ENCODE measurements around the gene RALB.
"Not testable (repeated sequence)": the region's sequence is repeated elsewhere in the genome, so short reads cannot be mapped to it uniquely, and the experiment has no call there.

RALB gene

DNA sequence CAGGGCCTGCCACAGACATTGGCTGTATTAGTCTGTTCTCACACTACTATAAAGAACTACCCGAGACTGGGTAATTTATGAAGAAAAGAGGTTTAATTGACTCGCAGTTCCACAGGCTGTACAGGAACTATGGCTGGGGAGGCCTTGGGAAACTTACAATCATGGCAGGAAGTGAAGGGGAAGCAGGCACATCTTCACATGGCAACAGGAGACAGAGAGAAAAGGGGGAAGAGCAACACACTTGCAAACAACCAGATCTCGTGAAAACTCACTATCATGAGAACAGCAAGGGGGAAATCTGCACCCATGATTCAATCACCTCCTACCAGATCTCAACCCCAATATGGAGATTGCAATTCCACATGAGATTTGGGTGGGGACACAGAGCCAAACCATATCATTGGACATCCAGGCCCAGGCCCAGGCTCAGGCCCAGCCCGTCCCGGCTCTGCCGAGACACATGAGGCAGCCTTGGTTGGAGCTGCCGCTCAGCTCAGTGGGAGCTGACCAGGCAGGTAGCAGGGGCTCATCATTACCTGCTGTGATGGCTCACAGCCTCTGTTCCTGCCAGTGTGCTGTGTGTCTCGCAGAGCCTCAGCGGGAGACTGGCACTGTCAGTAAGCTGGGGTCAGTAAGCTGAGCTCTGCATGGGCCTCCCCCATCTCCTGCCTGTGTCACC is 8.6 kb upstream of the RALB start:
- no peak for DNase-seq

DNA sequence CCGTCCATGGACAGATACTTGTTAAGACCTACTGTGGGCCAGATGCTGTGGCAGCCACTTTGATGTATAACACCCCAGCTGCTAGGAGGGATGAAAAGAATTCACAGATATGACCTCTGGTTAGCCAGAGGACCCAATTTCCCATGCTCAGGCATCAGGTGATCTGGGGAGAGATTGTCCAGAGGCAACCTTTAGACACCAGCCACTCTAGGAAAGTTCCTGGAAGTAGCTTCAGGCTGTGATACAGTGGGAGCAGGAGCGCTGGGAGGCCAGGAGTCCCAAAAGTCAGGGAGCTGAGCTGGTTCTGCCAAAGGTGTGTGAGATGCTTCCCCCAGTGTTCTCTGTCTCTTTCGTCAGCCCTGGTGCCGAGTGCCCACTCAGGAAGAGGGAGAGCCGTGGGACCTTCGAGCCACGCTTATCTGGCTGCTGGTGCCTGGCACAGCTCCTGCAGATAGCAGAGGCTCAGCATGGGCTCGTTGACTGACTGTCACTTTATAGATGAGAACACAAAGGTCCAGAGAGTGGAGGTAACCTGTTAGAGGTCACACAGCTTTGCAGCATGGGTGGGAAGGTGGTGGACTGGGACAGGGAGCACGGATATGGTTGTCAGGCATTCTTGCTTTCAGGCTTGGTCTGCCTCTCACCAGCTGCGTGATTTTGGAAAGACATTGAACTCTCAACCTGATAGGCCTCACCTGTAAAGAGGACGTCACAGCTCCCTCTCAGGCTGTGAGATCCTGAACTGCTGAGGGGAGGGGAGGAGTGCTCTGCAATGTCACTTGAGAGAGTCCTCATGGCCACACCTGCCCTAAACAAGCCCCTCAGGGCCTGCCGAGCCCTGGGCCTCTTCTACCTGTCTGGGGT is 7.8 kb upstream of the RALB start:
- no peak for DNase-seq

DNA sequence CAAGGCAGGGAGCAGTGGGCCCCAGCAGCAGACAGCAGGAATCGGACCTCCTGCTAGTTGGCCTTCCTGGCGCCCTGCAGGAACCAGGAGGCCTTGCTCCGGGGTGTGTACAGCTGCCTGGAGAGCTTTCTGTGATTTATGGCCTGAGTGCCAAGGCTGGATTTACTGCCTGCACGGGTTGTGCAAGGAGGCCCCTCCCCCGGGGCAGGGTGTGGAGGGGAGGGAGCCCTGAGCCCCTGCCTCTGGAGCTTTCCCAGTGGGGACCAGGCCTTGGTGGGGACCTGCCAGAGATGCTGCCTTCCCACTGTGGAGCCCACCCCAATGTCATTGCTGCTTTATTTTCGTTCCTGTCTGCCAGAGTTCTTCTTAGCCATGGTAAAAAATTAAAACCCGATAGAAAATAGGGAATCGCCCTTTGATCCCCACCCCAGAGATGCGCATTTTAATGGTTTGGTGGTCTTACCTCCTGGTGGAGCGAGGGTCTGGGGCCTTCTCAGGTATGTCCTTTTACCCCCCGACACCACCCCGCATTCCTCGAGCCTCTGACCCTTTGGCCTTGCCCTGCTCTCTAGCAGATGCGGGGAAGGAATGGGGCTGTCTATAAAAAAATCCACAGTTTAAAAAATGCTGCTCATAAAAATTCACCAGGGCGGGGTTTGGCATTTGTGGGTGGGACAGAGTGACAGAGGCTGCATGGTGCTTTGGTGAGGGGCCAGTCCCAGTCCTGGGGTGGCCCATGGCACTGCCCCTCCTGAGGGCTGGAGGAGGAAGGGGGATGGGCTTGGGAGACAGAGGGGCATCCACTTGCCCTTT is 6.9 kb upstream of the RALB start:
- DNase-seq, result no peak

DNA sequence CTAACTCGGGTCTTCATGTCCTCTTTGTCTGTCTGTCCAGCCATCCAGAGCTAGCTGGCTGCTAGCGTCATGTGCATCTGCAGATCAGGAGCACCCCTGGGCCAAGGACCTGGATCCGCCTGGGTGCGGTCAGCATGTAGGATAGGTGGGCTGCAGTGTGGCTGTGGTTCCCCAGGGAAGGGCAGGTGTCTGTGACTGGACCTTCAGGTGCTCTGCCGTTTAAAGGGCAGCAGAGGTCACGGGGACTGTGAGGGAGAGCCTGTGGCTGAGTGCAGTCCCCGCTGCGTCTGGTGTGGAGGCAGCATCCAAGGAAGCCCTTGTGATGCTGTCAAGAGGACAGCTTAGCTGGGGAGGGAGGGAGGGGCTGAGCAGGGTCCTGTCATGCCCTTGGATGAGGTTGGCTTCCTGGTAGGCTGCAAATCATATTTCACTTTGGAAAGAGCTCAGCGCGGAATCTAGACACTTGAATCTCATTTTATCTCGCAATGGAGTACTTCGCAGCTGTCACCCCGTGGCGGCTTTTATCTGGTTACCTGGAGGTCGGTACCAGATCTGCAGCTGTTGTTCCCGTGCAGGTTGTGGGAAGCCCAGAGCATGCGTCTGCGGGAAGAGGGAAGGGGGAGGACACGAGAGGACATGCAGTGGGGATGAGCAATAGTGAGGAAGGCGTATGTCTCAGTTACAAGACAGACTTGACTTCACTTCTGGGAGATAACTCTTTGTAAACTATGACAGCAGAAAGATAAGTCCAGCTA is 5.9 kb upstream of the RALB start:
- DNase-seq, result no peak

DNA sequence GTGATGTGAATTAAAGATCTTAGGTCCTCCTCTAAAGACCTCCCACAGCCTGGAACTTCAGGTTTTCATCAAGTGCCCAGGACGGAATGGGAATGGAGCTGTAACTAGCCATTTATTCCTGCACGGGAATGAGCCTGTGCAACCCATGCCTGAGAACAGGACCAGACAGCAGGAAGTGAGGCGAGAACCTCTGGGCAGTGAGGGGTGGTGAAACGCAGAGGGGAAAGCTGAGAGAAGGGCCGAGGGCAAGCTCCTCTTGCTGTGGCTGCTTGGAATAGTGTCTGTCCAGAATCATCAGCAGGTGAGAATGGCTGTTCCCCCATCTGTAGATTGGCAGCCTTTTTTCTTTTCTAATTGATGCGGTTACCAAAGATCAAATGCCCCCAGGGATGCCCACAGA is 4.8 kb upstream of the RALB start:
- DNase-seq, result no peak

DNA sequence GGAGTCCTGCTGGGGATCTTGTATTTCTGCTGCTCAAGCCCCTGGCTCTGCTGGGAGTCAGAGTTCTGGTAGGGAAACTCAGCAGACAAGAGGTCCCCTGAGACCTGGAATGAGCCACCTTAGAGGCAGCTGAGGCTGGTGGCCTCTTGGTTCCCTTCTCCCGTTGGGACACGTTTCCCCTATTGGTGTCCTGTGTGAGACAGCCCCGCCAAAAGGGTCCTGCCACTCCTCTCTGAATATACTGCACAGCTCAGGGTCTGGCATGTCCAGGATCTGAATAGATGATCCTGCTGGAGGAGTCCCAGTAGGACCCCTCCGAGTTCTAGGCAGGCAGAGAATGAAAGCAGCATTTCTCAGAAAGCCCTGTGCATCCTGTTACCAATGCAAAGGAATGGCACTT is 2.0 kb upstream of the RALB start:
- no peak for DNase-seq

DNA sequence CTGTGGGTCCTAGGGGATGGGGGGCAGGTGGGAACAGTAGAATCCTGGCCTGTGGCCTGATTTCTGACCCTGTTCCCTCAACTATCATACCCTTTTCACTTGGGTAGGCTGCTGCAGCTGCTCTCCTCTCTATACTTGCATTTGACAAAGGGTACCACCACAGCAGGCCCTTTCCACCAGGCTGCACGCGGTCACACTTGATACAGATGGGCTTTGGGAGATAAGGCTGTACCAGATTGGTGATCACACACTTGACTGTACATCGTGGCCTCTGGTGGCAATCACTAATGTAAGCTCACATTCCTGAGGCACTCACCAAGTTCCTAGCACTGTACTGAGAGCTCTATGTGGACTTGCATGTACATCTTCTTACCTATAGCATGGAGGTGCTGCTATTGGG is 1.6 kb upstream of the RALB start:
- DNase-seq, result no peak

DNA sequence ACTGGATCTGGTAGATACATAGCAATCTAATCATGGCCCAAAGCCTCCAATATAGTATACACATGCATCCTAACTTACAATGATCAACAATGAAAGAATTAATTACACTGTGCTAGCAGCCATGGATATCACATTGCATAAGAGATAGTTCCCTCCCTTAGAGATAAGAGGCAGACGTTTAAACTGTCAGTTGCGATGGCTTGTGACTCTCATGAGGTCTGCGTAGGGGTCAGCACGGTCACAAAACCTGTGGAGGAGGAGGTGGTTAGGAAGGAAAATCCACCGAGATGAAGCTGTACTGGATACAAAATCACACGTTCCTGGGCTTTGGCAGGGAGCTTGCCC is 800 bp upstream of the RALB start:
- DNase-seq, result no peak

DNA sequence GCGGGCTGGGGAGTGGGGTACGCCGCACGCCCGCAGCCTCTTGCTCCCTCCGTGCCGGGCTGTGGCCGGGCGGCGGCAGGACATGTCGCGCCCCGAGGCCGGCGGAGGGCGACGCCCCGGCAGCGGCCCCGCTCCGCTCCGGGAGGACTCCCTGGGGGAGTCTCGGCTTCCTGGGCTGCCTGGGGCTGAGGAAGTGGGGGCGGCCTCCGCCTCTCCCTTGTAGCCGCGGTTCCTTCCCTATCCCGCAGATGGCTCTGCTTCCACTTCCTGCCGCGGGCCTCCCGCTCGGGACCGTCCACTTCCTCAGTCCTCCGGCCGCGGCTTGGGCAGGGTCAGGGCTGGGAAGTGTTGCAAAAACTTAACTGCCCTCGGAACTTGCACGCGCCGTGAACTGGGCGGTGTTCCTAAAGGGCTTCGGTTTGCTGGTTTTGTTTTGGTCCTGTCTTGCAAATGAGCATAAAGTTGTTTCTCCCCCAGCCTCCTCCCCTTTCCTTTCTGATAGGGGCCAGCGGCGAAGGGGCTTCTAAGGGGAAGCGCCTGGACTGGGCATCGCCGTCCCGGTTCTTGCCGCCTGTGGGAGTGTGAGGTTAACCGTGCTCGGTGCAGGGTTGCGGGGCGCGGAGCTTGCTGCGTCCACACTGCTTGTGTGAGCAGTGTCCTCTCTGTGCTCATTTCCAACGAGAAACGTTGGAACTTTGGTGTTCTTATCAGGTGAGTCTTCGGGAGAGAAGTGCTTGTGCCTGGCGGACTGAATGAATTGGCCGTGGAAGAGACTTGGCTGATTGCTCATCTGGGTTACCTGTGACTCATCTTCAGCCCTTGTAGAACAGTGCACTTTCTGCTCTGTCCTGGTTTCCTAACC is 600 bp downstream of the RALB start:
- DNase-seq, result peak in 1 of 2 experiments; percentile 15

DNA sequence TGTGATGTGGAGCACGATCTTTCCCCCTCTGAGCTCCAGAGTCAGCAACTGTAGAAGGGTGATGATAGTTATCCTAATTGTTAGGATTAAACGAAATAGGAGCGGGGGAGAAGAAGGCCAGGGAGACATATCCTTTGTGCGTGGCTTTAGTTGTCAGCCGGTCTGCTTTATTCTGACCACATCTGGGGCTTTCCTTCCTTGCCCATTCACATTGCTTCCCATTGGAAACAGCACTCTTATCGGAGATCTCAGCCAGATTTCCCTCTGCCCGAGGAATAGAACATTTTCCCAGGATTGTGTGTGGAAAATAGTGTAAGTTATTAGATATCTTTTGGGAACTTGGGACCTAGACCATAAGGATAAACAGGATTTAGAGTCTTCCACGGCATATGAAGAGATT is 1.5 kb downstream of the RALB start:
- no peak for DNase-seq

DNA sequence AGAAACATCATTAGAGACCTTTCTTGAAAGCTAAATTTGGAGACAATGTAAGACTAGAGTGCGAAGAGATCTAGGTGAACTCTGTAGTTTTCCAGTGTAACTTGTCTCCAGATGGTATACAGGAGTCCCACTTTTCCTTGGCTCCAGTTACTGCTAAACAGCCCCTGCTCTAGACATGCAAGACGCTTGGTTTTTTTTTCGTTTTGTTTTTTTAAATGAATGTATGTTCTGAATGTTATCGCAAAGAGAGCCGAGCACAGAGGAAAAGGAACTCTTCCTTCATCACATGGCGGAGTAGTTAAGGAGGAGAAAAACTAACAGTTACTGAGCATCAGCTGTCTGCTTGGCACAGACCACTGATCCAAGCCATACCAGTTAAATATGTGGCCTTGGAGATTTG is 2.4 kb downstream of the RALB start:
- no peak for DNase-seq

DNA sequence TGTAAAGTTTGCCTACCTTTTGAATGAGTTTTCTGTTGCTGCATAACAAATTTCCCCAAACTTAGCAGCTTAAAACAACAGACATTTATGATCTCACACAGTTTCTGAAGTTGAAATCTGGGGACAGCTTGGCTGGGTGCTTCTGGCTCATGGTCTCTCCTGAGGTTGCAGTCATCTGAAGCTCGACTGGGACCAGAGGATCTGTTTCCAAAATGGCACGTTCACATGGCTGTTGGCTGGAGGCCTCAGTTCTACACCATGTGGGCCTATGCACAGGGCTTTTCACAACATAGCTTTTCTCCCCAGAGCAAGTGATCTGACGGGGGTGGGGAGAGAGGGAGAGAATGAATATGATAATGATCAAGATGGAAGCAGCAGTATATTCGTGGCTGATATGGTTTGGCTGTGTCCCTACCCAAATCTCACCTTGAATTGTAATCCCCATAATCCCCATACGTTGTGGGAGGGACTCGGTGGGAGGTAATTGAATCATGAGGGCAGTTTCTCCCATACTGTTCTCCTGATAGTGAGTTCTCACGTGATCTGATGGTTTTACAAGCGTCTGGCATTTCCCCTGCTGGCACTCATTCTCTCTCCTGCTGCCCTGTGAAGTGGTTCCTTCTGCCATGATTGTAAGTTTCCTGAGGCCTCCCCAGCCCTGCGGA is 3.5 kb downstream of the RALB start:
- DNase-seq, result no peak

DNA sequence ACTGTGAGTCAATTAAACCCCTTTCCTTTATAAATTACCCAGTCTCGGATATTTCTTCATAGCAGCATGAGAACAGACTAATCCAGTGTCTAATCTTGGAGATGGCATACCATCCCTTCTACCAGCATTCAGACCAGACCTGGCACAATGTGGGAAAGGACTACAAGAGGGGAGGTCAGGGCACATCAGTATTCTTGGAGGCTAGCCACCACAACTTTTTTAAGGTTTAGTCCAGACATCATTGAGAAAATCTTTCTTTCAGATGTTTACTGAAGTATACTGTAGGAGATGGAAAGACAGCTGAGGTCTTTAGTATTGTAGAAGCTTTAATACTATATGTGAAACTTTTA is 4.0 kb downstream of the RALB start:
- no peak for DNase-seq

DNA sequence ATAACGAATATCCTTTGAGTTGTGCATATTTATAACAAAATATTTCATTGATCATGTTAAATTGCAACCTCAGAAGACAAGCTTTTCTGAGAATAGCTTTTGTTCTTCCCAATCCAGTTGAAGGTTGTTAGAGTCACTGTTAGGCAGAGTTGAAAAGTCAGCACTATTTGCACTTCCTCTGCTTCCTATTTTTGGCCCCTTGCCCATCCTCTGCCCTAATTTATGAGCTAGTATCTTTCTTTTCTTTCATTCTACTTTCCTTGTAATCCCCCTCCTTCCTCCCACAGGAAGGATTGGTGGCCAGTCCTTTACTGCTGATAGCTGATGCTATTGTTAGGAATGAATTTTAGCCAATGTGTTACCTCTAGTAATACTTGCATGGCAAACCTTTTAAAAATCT is 4.9 kb downstream of the RALB start:
- no peak for DNase-seq

DNA sequence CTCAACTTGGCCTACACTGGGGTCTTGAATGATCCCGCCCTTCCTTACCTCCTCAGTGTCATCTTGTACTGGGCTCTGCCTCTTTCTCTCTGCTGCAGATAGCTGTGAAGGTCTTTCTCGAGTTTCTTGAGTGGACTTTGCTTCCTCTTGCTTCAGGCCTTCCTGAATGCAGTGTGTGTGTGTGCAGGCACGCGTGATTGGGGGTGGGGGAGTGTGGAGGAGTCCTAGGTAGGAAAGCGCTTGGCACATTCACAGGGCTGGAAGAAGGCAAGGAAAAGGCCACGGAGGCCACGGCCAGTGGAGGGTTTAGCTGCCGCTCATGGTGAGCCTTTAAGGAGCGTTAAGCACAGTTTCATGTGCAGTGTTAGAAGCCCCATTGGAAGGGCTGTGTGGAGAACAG is 5.5 kb downstream of the RALB start:
- DNase-seq, result no peak

DNA sequence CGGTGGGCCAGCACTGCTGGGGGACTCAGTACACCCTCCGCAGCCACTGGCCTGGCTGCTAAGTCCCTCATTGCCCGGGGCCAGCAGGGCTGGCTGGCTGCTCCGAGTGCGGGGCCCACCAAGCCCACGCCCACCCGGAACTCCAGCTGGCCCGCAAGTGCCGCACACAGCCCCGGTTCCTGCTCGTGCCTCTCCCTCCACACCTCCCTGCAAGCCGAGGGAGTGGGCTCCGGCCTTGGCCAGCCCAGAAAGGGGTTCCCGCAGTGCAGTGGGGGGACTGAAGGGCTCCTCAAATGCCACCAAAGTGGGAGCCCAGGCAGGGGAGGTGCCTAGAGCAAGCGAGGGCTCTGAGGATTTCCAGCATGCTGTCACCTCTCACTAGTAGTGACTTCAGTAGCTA is 7.3 kb downstream of the RALB start:
- not testable (repeated sequence) for DNase-seq

DNA sequence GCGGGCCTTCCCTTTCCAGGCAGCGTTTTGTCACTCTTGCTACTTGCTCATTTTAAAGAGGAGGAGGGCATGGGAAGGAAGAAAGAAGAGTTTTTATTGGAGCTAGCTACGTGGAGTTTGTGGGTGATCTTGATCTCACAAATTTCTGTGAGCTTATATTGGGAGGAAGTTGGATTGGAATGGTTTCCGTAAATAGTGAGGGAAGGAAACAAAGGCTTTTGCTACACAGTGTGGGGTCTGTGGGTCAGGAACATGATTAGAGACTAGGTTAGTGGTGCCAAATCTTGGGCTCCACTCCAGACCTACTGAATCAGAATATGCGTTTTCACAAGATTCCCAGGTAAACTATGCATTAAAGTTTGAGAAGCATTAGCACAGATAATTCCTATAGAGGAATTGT is 8.1 kb downstream of the RALB start:
- DNase-seq, result no peak

DNA sequence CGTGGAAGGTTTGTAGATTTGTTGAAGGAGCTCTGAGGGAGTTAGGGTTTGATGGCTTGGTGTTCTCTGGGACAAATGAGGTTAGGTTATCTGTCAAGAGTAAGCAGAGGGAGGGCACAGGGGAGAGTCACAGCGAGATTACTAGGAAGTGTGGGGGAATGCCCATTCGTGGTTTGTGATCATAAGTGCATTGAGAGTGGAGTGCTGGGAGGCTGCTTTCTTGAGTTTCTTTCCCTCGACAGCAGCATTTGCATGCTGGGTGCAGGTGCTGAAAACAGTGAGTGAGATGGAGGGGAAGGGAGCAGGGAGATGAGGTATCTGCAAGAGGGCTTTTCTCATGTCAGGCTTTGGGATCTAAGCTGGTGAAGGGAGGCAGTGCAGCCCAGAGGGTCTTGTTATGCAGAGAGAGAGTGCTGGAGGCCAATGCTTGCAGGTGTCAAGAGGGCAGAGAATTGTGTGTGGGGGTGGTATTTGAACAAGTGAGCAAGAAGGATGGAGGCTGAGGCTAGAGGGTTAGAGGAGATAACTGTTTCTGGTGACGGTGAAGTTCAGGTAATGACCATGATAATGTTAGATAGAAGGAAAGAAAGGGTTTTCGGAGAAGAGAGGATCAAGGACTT is 8.8 kb downstream of the RALB start:
- no peak for DNase-seq

DNA sequence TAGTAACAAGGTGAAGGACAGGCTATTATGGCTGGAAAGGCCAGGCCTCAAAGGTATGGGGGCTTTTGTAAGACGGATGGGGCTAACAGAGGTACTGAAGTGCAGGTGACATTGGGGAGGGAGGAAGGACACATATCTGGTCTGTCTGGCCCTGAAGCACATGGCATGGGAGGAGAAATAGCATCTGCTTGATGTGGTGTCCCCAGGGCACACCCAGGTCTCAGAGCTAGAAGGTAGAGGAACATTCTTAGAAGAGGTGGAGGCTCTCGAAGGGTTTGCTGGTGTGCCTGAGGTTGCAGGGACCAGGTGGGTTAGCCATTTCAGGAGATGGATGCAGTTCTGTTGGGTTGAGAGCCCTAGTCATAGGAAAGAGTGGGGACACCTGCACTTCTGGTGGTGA is 9.5 kb downstream of the RALB start:
- no peak for DNase-seq

DNA sequence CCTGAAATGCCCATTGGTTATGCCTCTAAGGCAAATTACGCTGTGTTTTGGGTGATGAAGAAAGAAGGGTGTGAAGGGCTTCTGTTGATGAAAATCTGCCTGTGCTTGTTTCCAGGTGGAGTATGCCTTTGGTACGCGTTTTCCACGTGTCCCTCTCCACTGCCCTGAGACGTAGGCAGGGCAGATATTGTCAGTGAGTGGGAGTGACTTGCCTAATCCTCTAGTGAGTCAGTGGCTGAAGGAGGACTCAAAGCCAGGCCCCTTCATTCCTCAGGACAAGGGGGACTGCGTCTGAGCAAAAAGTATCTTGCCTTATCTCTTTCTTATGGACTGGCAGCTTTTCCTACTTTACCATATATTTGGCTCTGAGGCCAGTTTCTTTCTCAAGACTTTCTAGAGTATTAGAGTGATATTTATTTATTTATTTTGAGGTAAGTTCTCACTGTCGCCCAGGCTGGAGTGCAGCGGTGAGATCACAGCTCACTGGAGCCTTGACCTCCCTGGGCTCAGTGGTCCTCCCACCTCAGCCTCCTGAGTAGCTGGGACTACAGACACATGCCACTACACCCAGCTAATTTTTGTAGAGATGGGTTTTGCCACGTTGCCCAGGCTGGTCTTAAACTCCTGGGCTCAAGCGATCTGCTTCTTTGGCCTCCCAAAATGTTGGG is 10.2 kb downstream of the RALB start:
- no peak for DNase-seq

DNA sequence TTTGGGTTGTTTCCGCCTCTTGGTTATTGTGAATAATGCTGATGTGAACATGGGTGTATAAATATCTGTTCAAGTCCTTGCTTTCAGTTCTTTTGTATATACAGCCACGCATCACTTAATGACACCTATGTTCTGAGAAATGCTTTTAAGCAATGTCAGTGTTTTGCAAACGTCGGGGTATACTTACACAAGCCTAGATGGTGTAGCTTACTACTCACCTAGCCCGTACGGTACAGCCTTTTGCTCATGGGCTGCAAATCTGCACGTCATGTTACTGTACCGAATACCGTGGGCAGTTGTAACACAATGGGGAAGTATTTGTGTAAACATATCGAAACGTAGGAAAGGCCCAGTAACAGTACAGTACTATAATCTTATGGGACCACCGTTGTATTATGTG is 12.4 kb downstream of the RALB start:
- no peak for DNase-seq
